Subcutaneous adipose tissue (tissue), 4 donors: ENCODE measurements around the gene IGSF11. TPM values are rescaled to one million over a fixed set of nuclear protein-coding genes. Genes with fewer than 3 reads are reported as not detected.

Experiments used
- CTCF ChIP-seq: fragments of 450-650 bp; IDR thresholded peaks from one replicate; pipeline ENCODE4 v1.5.1; 2016; ENCODE audit warnings: low read depth, mild to moderate bottlenecking, control low read depth, antibody characterized with exemption, moderate library complexity
- total RNA-seq, 4 donors: library from RNA; depleted of rRNA; stranded (reverse); fragments of >200 nt; gene quantifications; one replicate each; pipeline ENCODE4 v1.1.0, GENCODE V29; 2016

Gene IGSF11
- total RNA-seq, 4 donors from 2014 or later, result 1.5 TPM; not detected in 3

- no peak for TF ChIP-seq CTCF
These were observed 144.4 kb downstream of the IGSF11 start for GRCh38 chr3:118890206-118890605.

GRCh38 chr3:118889691-118890090, 145.0 kb downstream of the IGSF11 start:
- TF ChIP-seq CTCF, result no peak

GRCh38 chr3:118886708-118887107, 147.9 kb downstream of the IGSF11 start:
- TF ChIP-seq CTCF, result no peak

GRCh38 chr3:118884748-118885206, 149.9 kb downstream of the IGSF11 start:
- no peak for TF ChIP-seq CTCF

GRCh38 chr3:118882353-118882947, 152.2 kb downstream of the IGSF11 start:
- TF ChIP-seq CTCF, result no peak

GRCh38 chr3:118868051-118868450, 166.6 kb downstream of the IGSF11 start:
- no peak for TF ChIP-seq CTCF

GRCh38 chr3:118863731-118864322, 170.8 kb downstream of the IGSF11 start:
- no peak for TF ChIP-seq CTCF
